ENCODE data around the gene MRPL11. TPM values are rescaled to one million over a fixed set of nuclear protein-coding genes. Genes with fewer than 3 reads are reported as not detected.

Gene MRPL11
- polyA plus RNA-seq, 1 of the 3 experiments (the other 2 are of a cell fraction), result 45.6 TPM

DNA sequence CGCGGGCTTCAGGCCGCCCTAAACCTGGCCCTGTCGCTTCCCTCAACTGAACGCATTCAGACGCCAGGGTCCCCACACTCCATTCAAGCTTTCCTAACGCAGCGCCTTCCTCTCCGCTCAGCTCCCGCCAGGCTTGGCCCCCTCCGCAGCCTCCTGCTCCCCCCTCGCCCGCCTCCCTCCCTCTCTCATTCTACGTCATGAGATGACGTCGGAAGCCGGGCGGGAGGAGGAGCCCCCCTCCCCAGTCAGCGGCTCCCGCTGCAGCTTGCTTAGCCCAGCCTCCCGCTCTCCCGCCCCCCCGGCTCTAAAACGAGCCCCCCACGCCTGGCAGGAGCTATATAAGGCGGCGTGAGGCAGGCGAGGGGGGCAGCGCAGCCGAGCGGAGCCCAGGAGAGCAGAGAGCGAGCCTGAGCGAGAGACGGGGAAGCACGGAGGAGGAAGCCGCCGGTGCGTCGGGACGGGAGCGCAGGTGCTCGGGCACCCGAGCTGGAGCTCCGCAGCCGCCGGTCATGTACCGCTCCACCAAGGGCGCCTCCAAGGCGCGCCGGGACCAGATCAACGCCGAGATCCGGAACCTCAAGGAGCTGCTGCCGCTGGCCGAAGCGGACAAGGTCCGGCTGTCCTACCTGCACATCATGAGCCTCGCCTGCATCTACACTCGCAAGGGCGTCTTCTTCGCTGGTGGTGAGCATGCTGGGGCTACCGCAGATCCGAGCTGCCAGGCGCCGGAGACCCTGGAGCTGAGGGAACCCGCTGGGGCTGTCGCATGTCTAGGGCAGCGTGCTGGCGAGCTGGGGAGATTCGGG, 17.8 kb downstream of the MRPL11 start, which contains the start of gene NPAS4:
NPAS4 (plus strand) TSS at position 365 of the 806 bp plus-strand sequence; CDS start at position 510, 145 bp downstream.
- Histone ChIP-seq H3K27ac (ENCODE audit: low read depth in 2 of 2, low read length in 1 of 2) (no peak within 1 kb of the TSS), H3F3A (replicated peaks; ENCODE audit: insufficient read depth) (peaks cover 21% of the 10 kb centered on the region), H3K9ac (no peak within 1 kb of the TSS), H3K4me3 (ENCODE audit: low read depth in 2 of 2, low read length in 1 of 2) (peak within 1 kb of the TSS in 1 of 2 experiments; percentile 36; a peak in 2 of 4 replicates), H3K4me1 (ENCODE audit: control insufficient read depth in 1 of 2, insufficient read depth in 2 of 2, low read depth in 1 of 2, low read length in 1 of 2) (peaks cover 4 to 14% of the 10 kb centered on the region in 2 experiments; a peak in 2 of 4 replicates), H3K36me3 (replicated peaks in 1 of 2; ENCODE audit: control insufficient read depth in 1 of 2, insufficient read depth in 2 of 2, low read length in 1 of 2) (no peaks in the 10 kb centered on the region), H4K20me1 (ENCODE audit: insufficient read depth) (peaks cover 32% of the 10 kb centered on the region), H3K9me3 (no peaks in the 10 kb centered on the region), H3K79me2 (ENCODE audit: insufficient read depth) (no peaks in the 10 kb centered on the region), H3K4me2 (peak within 1 kb of the TSS; percentile 70; the same call in 1 of the 2 replicates), H3K27me3 (ENCODE audit: insufficient read depth) (peaks cover 24% of the 10 kb centered on the region), H2AFZ (ENCODE audit: low read depth) (no peak within 1 kb of the TSS), H3K9me2 (no peaks in the 10 kb centered on the region)
- ChIA-PET POLR2A (interaction anchor here (0.6 to 1.1 kb wide), 3 partner anchors 10 to 104 kb away, joined by 3 to 4 read pairs (median 3); partner anchors contain the start of gene CD248), CTCF (interaction anchor here (0.6 to 22.6 kb wide), 9 partner anchors 6 to 58 kb away, joined by 3 to 617 read pairs (median 19); partner anchors contain the start of genes MRPL11 and NPAS4)
- TF ChIP-seq FOXJ3 (CRISPR knock-in tag; IDR thresholded peaks at IDR 0.05), result no peak
- no peak for TF ChIP-seq NFIC (IDR thresholded peaks at IDR 0.05; ENCODE audit: borderline replicate concordance)
- TF ChIP-seq RXRA (IDR thresholded peaks at IDR 0.05; ENCODE audit: borderline replicate concordance, low read depth), result no peak
- no peak for TF ChIP-seq EP300 (IDR thresholded peaks at IDR 0.05; ENCODE audit: borderline replicate concordance in 1 of 2, low read depth in 1 of 2, low read length in 1 of 2)
- TF ChIP-seq TAF1 (IDR thresholded peaks at IDR 0.05; ENCODE audit: borderline replicate concordance, low read depth, low read length), result no peak
- no peak for TF ChIP-seq RFX5 (IDR thresholded peaks at IDR 0.05; ENCODE audit: low read length)
- TF ChIP-seq, protein P1, sequence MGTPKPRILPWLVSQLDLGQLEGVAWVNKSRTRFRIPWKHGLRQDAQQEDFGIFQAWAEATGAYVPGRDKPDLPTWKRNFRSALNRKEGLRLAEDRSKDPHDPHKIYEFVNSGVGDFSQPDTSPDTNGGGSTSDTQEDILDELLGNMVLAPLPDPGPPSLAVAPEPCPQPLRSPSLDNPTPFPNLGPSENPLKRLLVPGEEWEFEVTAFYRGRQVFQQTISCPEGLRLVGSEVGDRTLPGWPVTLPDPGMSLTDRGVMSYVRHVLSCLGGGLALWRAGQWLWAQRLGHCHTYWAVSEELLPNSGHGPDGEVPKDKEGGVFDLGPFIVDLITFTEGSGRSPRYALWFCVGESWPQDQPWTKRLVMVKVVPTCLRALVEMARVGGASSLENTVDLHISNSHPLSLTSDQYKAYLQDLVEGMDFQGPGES (IDR thresholded peaks at IDR 0.05; ENCODE audit: low read depth, low read length), result no peak
- TF ChIP-seq, protein P2, sequence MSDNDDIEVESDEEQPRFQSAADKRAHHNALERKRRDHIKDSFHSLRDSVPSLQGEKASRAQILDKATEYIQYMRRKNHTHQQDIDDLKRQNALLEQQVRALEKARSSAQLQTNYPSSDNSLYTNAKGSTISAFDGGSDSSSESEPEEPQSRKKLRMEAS (IDR thresholded peaks at IDR 0.05; ENCODE audit: low read depth), result no peak
- TF ChIP-seq GABPA (IDR thresholded peaks at IDR 0.05; ENCODE audit: low read depth), result no peak
- no peak for TF ChIP-seq FOSL2 (IDR thresholded peaks at IDR 0.05; ENCODE audit: borderline replicate concordance, low read depth)
- TF ChIP-seq FOXM1 (IDR thresholded peaks at IDR 0.05; ENCODE audit: low read depth), result no peak
- TF ChIP-seq SIN3A (IDR thresholded peaks at IDR 0.05; ENCODE audit: borderline replicate concordance, low read depth, low read length), result no peak
- TF ChIP-seq NRF1 (IDR thresholded peaks at IDR 0.05; ENCODE audit: low read depth, low read length), result no peak
- no peak for TF ChIP-seq JUND (IDR thresholded peaks at IDR 0.05)
- no peak for TF ChIP-seq SMC3 (IDR thresholded peaks at IDR 0.05; ENCODE audit: low read depth, low read length)
- 7% methylated on average over 38 of the region's 71 CpGs for WGBS (ENCODE audit: low lambda C conversion rate)
- peak; percentile 89 for DNase-seq

DNA sequence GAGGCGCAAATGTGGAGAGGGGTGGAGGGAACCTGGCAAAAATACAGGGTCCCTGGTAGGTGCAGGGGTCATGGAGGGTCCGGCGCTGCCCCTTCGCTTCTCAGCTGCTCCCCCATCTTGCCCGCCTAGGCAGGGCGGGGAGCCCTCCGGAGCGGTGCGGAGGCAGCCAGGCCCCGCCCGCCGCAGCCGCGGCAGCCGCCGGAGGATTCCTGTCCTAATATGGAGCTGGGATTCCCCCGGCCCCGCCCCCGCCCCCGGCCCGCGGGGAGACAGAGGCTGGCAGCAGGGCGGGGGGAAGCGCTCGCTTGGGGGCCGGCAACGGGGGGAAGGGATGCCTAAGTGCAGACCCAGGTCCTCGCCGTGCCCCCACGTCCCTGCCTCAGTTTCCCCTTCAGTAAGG, 18.8 kb downstream of the MRPL11 start:
- peaks cover 4 to 14% of the 10 kb centered on the region in 2 experiments; a peak in 2 of 4 replicates for H3K4me1 ChIP-seq (ENCODE audit: control insufficient read depth in 1 of 2, insufficient read depth in 2 of 2, low read depth in 1 of 2, low read length in 1 of 2)
- no peak overlapping the region for H3K9ac ChIP-seq
- H3F3A ChIP-seq (replicated peaks; ENCODE audit: insufficient read depth), result peaks cover 21% of the 10 kb centered on the region
- no peaks in the 10 kb centered on the region for H3K9me2 ChIP-seq
- no peak overlapping the region for H3K4me2 ChIP-seq
- H3K4me3 ChIP-seq (ENCODE audit: low read depth in 2 of 2, low read length in 1 of 2), result peak overlapping the region in 1 of 2 experiments; percentile 36; a peak in 1 of 4 replicates
- no peak overlapping the region for H2AFZ ChIP-seq (ENCODE audit: low read depth)
- H4K20me1 ChIP-seq (ENCODE audit: insufficient read depth), result peaks cover 32% of the 10 kb centered on the region
- peak; percentile 89 for DNase-seq
- no peak overlapping the region for H3K27ac ChIP-seq (ENCODE audit: low read depth in 2 of 2, low read length in 1 of 2)
- no peak for TF ChIP-seq YY1 (IDR thresholded peaks at IDR 0.05; ENCODE audit: low read depth)
- no peak for TF ChIP-seq CHD2 (IDR thresholded peaks at IDR 0.05; ENCODE audit: low read length, partially characterized antibody)
- TF ChIP-seq EP300 (IDR thresholded peaks at IDR 0.05; ENCODE audit: borderline replicate concordance in 1 of 2, low read depth in 1 of 2, low read length in 1 of 2), result no peak
- TF ChIP-seq GABPA (IDR thresholded peaks at IDR 0.05; ENCODE audit: low read depth), result no peak
- no peak for TF ChIP-seq TEAD4 (IDR thresholded peaks at IDR 0.05; ENCODE audit: borderline replicate concordance, insufficient read depth)
- TF ChIP-seq, protein P3, sequence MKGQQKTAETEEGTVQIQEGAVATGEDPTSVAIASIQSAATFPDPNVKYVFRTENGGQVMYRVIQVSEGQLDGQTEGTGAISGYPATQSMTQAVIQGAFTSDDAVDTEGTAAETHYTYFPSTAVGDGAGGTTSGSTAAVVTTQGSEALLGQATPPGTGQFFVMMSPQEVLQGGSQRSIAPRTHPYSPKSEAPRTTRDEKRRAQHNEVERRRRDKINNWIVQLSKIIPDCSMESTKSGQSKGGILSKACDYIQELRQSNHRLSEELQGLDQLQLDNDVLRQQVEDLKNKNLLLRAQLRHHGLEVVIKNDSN (IDR thresholded peaks at IDR 0.05; ENCODE audit: borderline replicate concordance, low read depth), result no peak
- no peaks in the 10 kb centered on the region for H3K36me3 ChIP-seq (replicated peaks in 1 of 2; ENCODE audit: control insufficient read depth in 1 of 2, insufficient read depth in 2 of 2, low read length in 1 of 2)
- POLR2A ChIA-PET, result interaction anchor here (1.1 kb wide), 1 partner anchor 13 kb away, joined by 4 read pairs; no protein-coding TSS in a partner anchor
- no peaks in the 10 kb centered on the region for H3K9me3 ChIP-seq
- H3K79me2 ChIP-seq (ENCODE audit: insufficient read depth), result no peaks in the 10 kb centered on the region
- H3K27me3 ChIP-seq (ENCODE audit: insufficient read depth), result peaks cover 27% of the 10 kb centered on the region
- CTCF ChIA-PET, result interaction anchor here (0.7 to 22.6 kb wide), 11 partner anchors 6 to 259 kb away, joined by 3 to 617 read pairs (median 6); partner anchors contain the start of genes MRPL11 and NPAS4
- 3% methylated on average over 5 of the region's 30 CpGs for WGBS (ENCODE audit: low lambda C conversion rate)

Data from SK-N-SH (cell line).